Gastrocnemius medialis (tissue), 4 donors: ENCODE data around the gene CDH4. TPM values are rescaled to one million over a fixed set of nuclear protein-coding genes. Genes with fewer than 3 reads are reported as not detected.

Experiments used
- ATAC-seq, 2 donors: fragments of 150-250 bp; one replicate each; pipeline ENCODE4 v1.9.1; 2016
- DNase-seq, 2 donors: peaks; one replicate each; pipeline ENCODE4 v3.0.0-alpha.2; 2019
- H3K27ac ChIP-seq, 4 donors: fragments of 200-600 bp; sonication (generic); 1 replicate in 1 of 4; 2 replicates in 3 of 4; pipeline ENCODE4 v1.5.1; 2016 to 2018; ENCODE audit warnings: mild to moderate bottlenecking in 2 of 4, moderate library complexity in 1 of 4
- H3K27me3 ChIP-seq, 3 donors: fragments of 200-600 bp; sonication (generic) in 2 of 3; 1 replicate in 1 of 3; 2 replicates in 2 of 3; pipeline versions ENCODE4 v1.5.1 to v1.6.0; 2016 to 2019; ENCODE audit warnings: mild to moderate bottlenecking in 1 of 3, moderate library complexity in 1 of 3
- H3K36me3 ChIP-seq, 2 donors: fragments of 200-600 bp; sonication (generic) in 1 of 2; one replicate each; pipeline ENCODE4 v1.5.1; 2017 to 2018
- H3K4me1 ChIP-seq, 2 donors: fragments of 200-600 bp; sonication (generic) in 1 of 2; one replicate each; pipeline ENCODE4 v1.5.1; 2016 to 2017; ENCODE audit warnings: mild to moderate bottlenecking in 2 of 2
- H3K4me3 ChIP-seq, 4 donors: fragments of 200-600 bp; sonication (generic) in 3 of 4; 1 replicate in 1 of 4; 2 replicates in 3 of 4; pipeline ENCODE4 v1.5.1; 2016 to 2019; ENCODE audit warnings: mild to moderate bottlenecking in 2 of 4
- H3K9me3 ChIP-seq, 3 donors: fragments of 200-600 bp; sonication (generic) in 2 of 3; 1 replicate in 1 of 3; 2 replicates in 2 of 3; pipeline ENCODE4 v1.5.1; 2016 to 2019
- CTCF ChIP-seq, 5 experiments: fragments of 450-650 bp in 3 of 5; fragments of 200-600 bp in 2 of 5; sonication (generic) in 2 of 5; IDR thresholded peaks in 4 of 5; conservative IDR thresholded peaks in 1 of 5; 1 replicate in 4 of 5; 2 replicates in 1 of 5; pipeline ENCODE4 v1.5.1; 2016 to 2019; ENCODE audit warnings: antibody characterized with exemption in 5 of 5, mild to moderate bottlenecking in 3 of 5, moderate library complexity in 3 of 5
- POLR2A ChIP-seq, 2 donors: fragments of 450-650 bp; IDR thresholded peaks; one replicate each; pipeline ENCODE4 v1.6.1; 2017; ENCODE audit warnings: antibody characterized with exemption in 2 of 2, mild to moderate bottlenecking in 2 of 2, moderate library complexity in 2 of 2
- in situ Hi-C, 4 donors: fragments of 200-750 bp; cut with MboI; loops; one replicate each; pipeline versions ENCODE4 v1.15.0 to v1.8.0; 2017; ENCODE audit warnings: low sequenced_read_pairs in 4 of 4
- intact Hi-C: fragments of 100-400 bp; cut with DNase I; formaldehyde crosslinking; loops from one replicate; pipeline ENCODE4 v1.15.1; 2023; ENCODE audit warnings: low total_unique reads
- total RNA-seq, 4 donors: library from RNA; depleted of rRNA; stranded (reverse); fragments of >200 nt; gene quantifications; one replicate each; pipeline versions ENCODE4 v1.1.0 to v1.2.3, GENCODE V29; 2016

Gene CDH4
- total RNA-seq, 4 donors from 2014 or later, result 0.38 to 1.2 (median 0.86) TPM

- H3K27me3 ChIP-seq, result peaks cover 0 to 1% (median 0%) of the 10 kb centered on the region in 3 donors
- no peaks in the 10 kb centered on the region for H3K9me3 ChIP-seq
- in situ Hi-C loops, result no loop called here
- no peak for DNase-seq
- no peak for ATAC-seq
- intact Hi-C loops, result no loop called here
- H3K4me3 ChIP-seq, result no peak overlapping the region
- H3K36me3 ChIP-seq, result no peaks in the 10 kb centered on the region
- no peak overlapping the region for H3K27ac ChIP-seq
- no peak for TF ChIP-seq CTCF (IDR thresholded peaks at IDR 0.05 in 4 of 5, conservative IDR thresholded peaks at IDR 0.05 in 1 of 5)
- TF ChIP-seq POLR2A (IDR thresholded peaks at IDR 0.05), result no peak
- no peaks in the 10 kb centered on the region for H3K4me1 ChIP-seq
These were observed 608.4 kb downstream of the CDH4 start for GRCh38 chr20:61860260-61860987.

- H3K27me3 ChIP-seq, result peaks cover 0 to 4% (median 0%) of the 10 kb centered on the region in 3 donors
- TF ChIP-seq CTCF (IDR thresholded peaks at IDR 0.05 in 4 of 5, conservative IDR thresholded peaks at IDR 0.05 in 1 of 5) (no peak), POLR2A (IDR thresholded peaks at IDR 0.05) (no peak)
These were observed 609.2 kb downstream of the CDH4 start for GRCh38 chr20:61861054-61861841.

GRCh38 chr20:61861858-61862257 lies 609.8 kb downstream of the CDH4 start:
- no peak for TF ChIP-seq CTCF (IDR thresholded peaks at IDR 0.05 in 4 of 5, conservative IDR thresholded peaks at IDR 0.05 in 1 of 5)
- TF ChIP-seq POLR2A (IDR thresholded peaks at IDR 0.05), result no peak
- H3K27ac ChIP-seq, result no peak overlapping the region
- intact Hi-C loops (no loop called here), in situ Hi-C loops (no loop called here)
- ATAC-seq, result no peak
- DNase-seq, result no peak
- no peak overlapping the region for H3K4me3 ChIP-seq
- H3K9me3 ChIP-seq, result no peaks in the 10 kb centered on the region
- peaks cover 0 to 4% (median 0%) of the 10 kb centered on the region in 3 donors for H3K27me3 ChIP-seq
- H3K36me3 ChIP-seq, result no peaks in the 10 kb centered on the region
- H3K4me1 ChIP-seq, result no peaks in the 10 kb centered on the region

More at GRCh38 chr20:61861054-61861841, 609.2 kb downstream of the CDH4 start:
- intact Hi-C loops, result no loop called here
- Histone ChIP-seq H3K36me3 (no peaks in the 10 kb centered on the region), H3K4me1 (no peaks in the 10 kb centered on the region), H3K27ac (no peak overlapping the region), H3K4me3 (no peak overlapping the region), H3K9me3 (no peaks in the 10 kb centered on the region)
- DNase-seq (no peak), ATAC-seq (no peak)
- in situ Hi-C loops, result no loop called here

GRCh38 chr20:61862881-61863280 lies 610.8 kb downstream of the CDH4 start:
- H3K36me3 ChIP-seq, result no peaks in the 10 kb centered on the region
- intact Hi-C loops (no loop called here), in situ Hi-C loops (no loop called here)
- peaks cover 0 to 4% (median 0%) of the 10 kb centered on the region in 3 donors for H3K27me3 ChIP-seq
- DNase-seq (no peak), ATAC-seq (no peak)
- TF ChIP-seq CTCF (IDR thresholded peaks at IDR 0.05 in 4 of 5, conservative IDR thresholded peaks at IDR 0.05 in 1 of 5) (no peak), POLR2A (IDR thresholded peaks at IDR 0.05) (no peak)
- H3K27ac ChIP-seq, result no peak overlapping the region
- no peaks in the 10 kb centered on the region for H3K9me3 ChIP-seq
- H3K4me1 ChIP-seq, result no peaks in the 10 kb centered on the region
- no peak overlapping the region for H3K4me3 ChIP-seq
